Lung (tissue), 12 donors: Measurements from ENCODE around the gene MKRN2OS. TPM values are rescaled to one million over a fixed set of nuclear protein-coding genes. Genes with fewer than 3 reads are reported as not detected.

Source experiments
- ATAC-seq: fragments of 200-7000 bp; cut with Tn5 transposase; one replicate; pipeline ENCODE4 v1.9.1; 2020; ENCODE audit warnings: moderate number of reproducible peaks; ENCODE audit not compliant: insufficient read depth, low FRiP score
- DNase-seq, 3 donors: peaks; one replicate each; pipeline ENCODE4 v3.0.0-alpha.2; 2013 to 2017
- H3K27ac ChIP-seq, 2 donors: one replicate each; pipeline ENCODE4 v1.5.1; 2013; ENCODE audit warnings: mild to moderate bottlenecking in 2 of 2, moderate library complexity in 2 of 2, control low read depth in 1 of 2, inconsistent platforms in 1 of 2, low read depth in 1 of 2, low read length in 1 of 2
- H3K27me3 ChIP-seq, 3 donors: one replicate each; pipeline ENCODE4 v1.5.1; 2013; ENCODE audit warnings: low read length in 2 of 3; ENCODE audit not compliant: control insufficient read depth in 3 of 3, insufficient read depth in 3 of 3
- H3K36me3 ChIP-seq, 4 donors: one replicate each; pipeline ENCODE4 v1.5.1; 2013; ENCODE audit warnings: low read length in 4 of 4, mild to moderate bottlenecking in 1 of 4, moderate library complexity in 1 of 4; ENCODE audit not compliant: control insufficient read depth in 4 of 4, insufficient read depth in 4 of 4
- H3K4me1 ChIP-seq, 5 donors: one replicate each; pipeline ENCODE4 v1.5.1; 2013; ENCODE audit warnings: low read length in 5 of 5, mild to moderate bottlenecking in 2 of 5, moderate library complexity in 1 of 5; ENCODE audit not compliant: control insufficient read depth in 5 of 5, insufficient read depth in 5 of 5
- H3K4me3 ChIP-seq: one replicate; pipeline ENCODE4 v1.5.1; 2013; ENCODE audit warnings: mild to moderate bottlenecking, control low read depth, moderate library complexity
- H3K9ac ChIP-seq, 2 donors: one replicate each; pipeline ENCODE4 v1.5.1; 2013; ENCODE audit warnings: low read length in 2 of 2, control low read depth in 1 of 2; ENCODE audit not compliant: insufficient read depth in 1 of 2
- H3K9me3 ChIP-seq, 4 donors: one replicate each; pipeline ENCODE4 v1.5.1; 2013; ENCODE audit warnings: low read length in 3 of 4, mild to moderate bottlenecking in 1 of 4, moderate library complexity in 1 of 4; ENCODE audit not compliant: control insufficient read depth in 4 of 4, insufficient read depth in 3 of 4
- CTCF ChIP-seq: IDR thresholded peaks from 2 replicates; pipeline ENCODE4 v1.5.1; 2012; ENCODE audit warnings: mild to moderate bottlenecking; ENCODE audit errors: control extremely low read depth, extremely low read depth
- WGBS, 2 donors: extraction: QIAGEN DNeasy Blood & Tissue Kit; methylation state at CpG; one replicate each; pipeline ENCODE4 v1.1.7; 2013; 5-methylcytosine and 5-hydroxymethylcytosine counted together
- polyA plus RNA-seq, 2 donors: library from polyadenylated mRNA; stranded (reverse); fragments of 200-250 nt; gene quantifications; one replicate each; pipeline ENCODE4 v1.2.1, GENCODE V29; 2013
- total RNA-seq, 2 donors: library from RNA; depleted of rRNA in 1 of 2; stranded (reverse); fragments of >200 nt in 1 of 2; gene quantifications; one replicate each; pipeline ENCODE4 v1.2.1, GENCODE V29; 2014 to 2021
- donor health status: control.
- donor health status: control.
- donor health status: Bipolar disorder and iron deficiency.
- donor health status: healthy.
- donor health status: DM: yes; HTN: yes; CAD: no.

Gene MKRN2OS
- total and polyA plus RNA-seq, 4 donors: 0.62 to 1.3 (median 1.1) TPM; not detected in 1

GRCh38 chr3:12571986-12572385, 26.7 kb upstream of the MKRN2OS start:
- Histone ChIP-seq H3K27me3 (no peaks in the 10 kb centered on the region), H3K36me3 (peaks cover 47 to 62% (median 50%) of the 10 kb centered on the region in 4 donors), H3K9me3 (no peaks in the 10 kb centered on the region), H3K4me3 (no peak overlapping the region), H3K27ac (no peak overlapping the region), H3K4me1 (peaks cover 0 to 15% (median 3%) of the 10 kb centered on the region in 5 donors), H3K9ac (no peak overlapping the region)
- TF ChIP-seq CTCF: no peak
- DNase-seq (no peak), ATAC-seq (no peak)
- 96% methylated on average over 11 of the region's 11 CpGs for WGBS, 2 donors

- no peak for ATAC-seq
- H3K9ac ChIP-seq: no peak overlapping the region
- H3K27me3 ChIP-seq: no peaks in the 10 kb centered on the region
- 91 to 92% methylated on average over 6 of the region's 6 CpGs for WGBS, 2 donors
- no peak for TF ChIP-seq CTCF
- peaks cover 0 to 11% (median 3%) of the 10 kb centered on the region in 5 donors for H3K4me1 ChIP-seq
- H3K9me3 ChIP-seq: no peaks in the 10 kb centered on the region
- H3K4me3 ChIP-seq: no peak overlapping the region
- DNase-seq: no peak
- peaks cover 32 to 46% (median 37%) of the 10 kb centered on the region in 4 donors for H3K36me3 ChIP-seq
- no peak overlapping the region for H3K27ac ChIP-seq
These were observed 24.5 kb upstream of the MKRN2OS start for GRCh38 chr3:12569836-12570235.

- DNase-seq (no peak), ATAC-seq (no peak)
- Histone ChIP-seq H3K27ac (no peak overlapping the region), H3K4me1 (peaks cover 0 to 3% (median 0%) of the 10 kb centered on the region in 5 donors), H3K9me3 (no peaks in the 10 kb centered on the region), H3K9ac (no peak overlapping the region), H3K4me3 (no peak overlapping the region), H3K36me3 (peaks cover 22 to 35% (median 33%) of the 10 kb centered on the region in 4 donors), H3K27me3 (no peaks in the 10 kb centered on the region)
- WGBS, 2 donors: 68 to 80% methylated on average over 3 of the region's 3 CpGs
- no peak for TF ChIP-seq CTCF
These were observed 23.4 kb upstream of the MKRN2OS start for GRCh38 chr3:12568747-12569146.

GRCh38 chr3:12566976-12567375, 21.7 kb upstream of the MKRN2OS start:
- TF ChIP-seq CTCF: no peak
- Histone ChIP-seq H3K4me3 (no peak overlapping the region), H3K4me1 (peaks cover 0 to 3% (median 0%) of the 10 kb centered on the region in 5 donors), H3K9ac (no peak overlapping the region), H3K27me3 (no peaks in the 10 kb centered on the region), H3K36me3 (peaks cover 15 to 26% (median 21%) of the 10 kb centered on the region in 4 donors), H3K27ac (no peak overlapping the region), H3K9me3 (no peaks in the 10 kb centered on the region)
- ATAC-seq (no peak), DNase-seq (no peak)
